Astrocyte (in vitro differentiated cells and primary cell): ENCODE data around the gene ENKUR. TPM values are rescaled to one million over a fixed set of nuclear protein-coding genes. Genes with fewer than 3 reads are reported as not detected.

Experiments
- DNase-seq: peaks from one replicate; pipeline ENCODE4 v3.0.0-alpha.2; 2010; ENCODE audit warnings: low read depth
- FAIRE-seq: peaks from 2 replicates; lab custom pipeline; 2011; peaks lifted over from hg19 to GRCh38; lab: Jason Lieb, UNC
- H2AFZ ChIP-seq: 2 replicates; pipeline ENCODE4 v1.6.0; 2012; ENCODE audit warnings: low read depth, low read length, inconsistent platforms
- H3K27ac ChIP-seq: 2 replicates; pipeline ENCODE4 v1.5.1; 2011; ENCODE audit warnings: low read depth, low read length, inconsistent platforms
- H3K27me3 ChIP-seq: 2 replicates; pipeline ENCODE4 v1.6.0; 2011; ENCODE audit warnings: low read length, inconsistent platforms; ENCODE audit not compliant: insufficient read depth
- H3K36me3 ChIP-seq: 2 replicates; pipeline ENCODE4 v1.5.1; 2011; ENCODE audit warnings: low read length, inconsistent platforms; ENCODE audit not compliant: insufficient read depth
- H3K4me1 ChIP-seq: 2 replicates; pipeline ENCODE4 v1.5.1; 2011; ENCODE audit warnings: low read length, inconsistent platforms; ENCODE audit not compliant: insufficient read depth
- H3K4me2 ChIP-seq: 2 replicates; pipeline ENCODE4 v1.6.0; 2012; ENCODE audit warnings: low read length, inconsistent platforms
- H3K4me3 ChIP-seq: 2 replicates; pipeline ENCODE4 v1.5.1; 2011; ENCODE audit warnings: low read depth, mild to moderate bottlenecking, low read length, inconsistent platforms; ENCODE audit not compliant: insufficient read depth
- H3K79me2 ChIP-seq: 2 replicates; pipeline ENCODE4 v1.6.0; 2012; ENCODE audit warnings: mild to moderate bottlenecking, low read length, inconsistent platforms; ENCODE audit not compliant: insufficient read depth
- H3K9ac ChIP-seq: 2 replicates; pipeline ENCODE4 v1.6.0; 2012; ENCODE audit warnings: mild to moderate bottlenecking, low read length, inconsistent platforms
- H3K9me3 ChIP-seq: 2 replicates; pipeline ENCODE4 v1.5.1; 2012; ENCODE audit warnings: low read depth, mild to moderate bottlenecking, low read length, inconsistent platforms; ENCODE audit not compliant: insufficient read depth
- H4K20me1 ChIP-seq: 2 replicates; pipeline ENCODE4 v1.6.0; 2012; ENCODE audit warnings: low read length, inconsistent platforms; ENCODE audit not compliant: insufficient read depth
- H3K27ac Mint-ChIP-seq: one replicate; pipeline ENCODE4 v1.8.0; 2021; ENCODE audit warnings: mild to moderate bottlenecking, mixed read lengths; ENCODE audit not compliant: unreplicated experiment
- H3K27me3 Mint-ChIP-seq: one replicate; pipeline ENCODE4 v1.8.0; 2021; ENCODE audit warnings: low read depth, mixed read lengths; ENCODE audit not compliant: unreplicated experiment
- H3K36me3 Mint-ChIP-seq: one replicate; pipeline ENCODE4 v1.8.0; 2021; ENCODE audit warnings: low read depth, mixed read lengths; ENCODE audit not compliant: unreplicated experiment
- H3K4me1 Mint-ChIP-seq: one replicate; pipeline ENCODE4 v1.8.0; 2021; ENCODE audit warnings: low read depth, mixed read lengths; ENCODE audit not compliant: unreplicated experiment
- H3K4me3 Mint-ChIP-seq: one replicate; pipeline ENCODE4 v1.8.0; 2021; ENCODE audit warnings: mild to moderate bottlenecking, moderate library complexity, mixed read lengths; ENCODE audit not compliant: unreplicated experiment
- H3K9me3 Mint-ChIP-seq: one replicate; pipeline ENCODE4 v1.8.0; 2021; ENCODE audit warnings: mild to moderate bottlenecking, mixed read lengths; ENCODE audit not compliant: unreplicated experiment
- CTCF ChIP-seq: IDR thresholded peaks from 2 replicates; pipeline ENCODE4 v1.5.1; 2011; ENCODE audit warnings: low read depth, mild to moderate bottlenecking, inconsistent platforms, low read length, moderate library complexity; ENCODE audit not compliant: insufficient read depth
- EZH2 ChIP-seq: IDR thresholded peaks from 2 replicates; pipeline ENCODE4 v1.6.1; 2012; ENCODE audit warnings: mild to moderate bottlenecking, low read length, inconsistent platforms; ENCODE audit not compliant: insufficient read depth
- total RNA-seq: library from RNA; stranded (reverse); gene quantifications from 2 replicates; pipeline ENCODE4 v1.2.1, GENCODE V29; 2021

ENKUR gene
- total RNA-seq, 1 donor from 2014 or later, result 0.34 TPM

- Mint-ChIP-seq H3K27me3 (no peaks in the 10 kb centered on the region), H3K4me3 (peak within 1 kb of the TSS; percentile 82), H3K4me1 (peaks cover 9% of the 10 kb centered on the region), H3K27ac (peak within 1 kb of the TSS; percentile 84), H3K36me3 (no peaks in the 10 kb centered on the region), H3K9me3 (peaks cover 1% of the 10 kb centered on the region)
- no peaks in the 10 kb centered on the region for H3K9me3 ChIP-seq
- H3K4me2 ChIP-seq, result peak within 1 kb of the TSS; percentile 89
- peak within 1 kb of the TSS; percentile 58 for H3K4me3 ChIP-seq
- H3K9ac ChIP-seq, result peak within 1 kb of the TSS; percentile 87
- DNase-seq, result no peak
- H3K79me2 ChIP-seq, result no peaks in the 10 kb centered on the region
- no peak for FAIRE-seq
- peak within 1 kb of the TSS; percentile 62 for H3K27ac ChIP-seq
- H2AFZ ChIP-seq, result peak within 1 kb of the TSS; percentile 94
- no peaks in the 10 kb centered on the region for H4K20me1 ChIP-seq
- no peaks in the 10 kb centered on the region for H3K27me3 ChIP-seq
- H3K4me1 ChIP-seq, result peaks cover 14% of the 10 kb centered on the region
- H3K36me3 ChIP-seq, result no peaks in the 10 kb centered on the region
- TF ChIP-seq EZH2 (no peak), CTCF (no peak)
Observed at GRCh38 chr10:24952143-24952706, 63.7 kb downstream of the ENKUR start, which contains the start of gene PRTFDC1. PRTFDC1 (minus strand) TSS chr10:24952606; CDS start chr10:24952575, 31 bp downstream.

- Histone ChIP-seq H3K9ac (peak overlapping the region; percentile 87), H3K27ac (peak overlapping the region; percentile 62), H4K20me1 (no peaks in the 10 kb centered on the region), H3K36me3 (no peaks in the 10 kb centered on the region), H3K9me3 (no peaks in the 10 kb centered on the region), H3K4me3 (peak overlapping the region; percentile 58), H2AFZ (peak overlapping the region; percentile 94), H3K4me2 (peak overlapping the region; percentile 89), H3K4me1 (peaks cover 14% of the 10 kb centered on the region), H3K79me2 (no peaks in the 10 kb centered on the region), H3K27me3 (no peaks in the 10 kb centered on the region)
- Mint-ChIP-seq H3K27me3 (no peaks in the 10 kb centered on the region), H3K4me3 (peak overlapping the region; percentile 80), H3K4me1 (peaks cover 10% of the 10 kb centered on the region), H3K27ac (peak overlapping the region; percentile 84), H3K9me3 (peaks cover 1% of the 10 kb centered on the region), H3K36me3 (no peaks in the 10 kb centered on the region)
- DNase-seq, result no peak
- FAIRE-seq, result no peak
- no peak for TF ChIP-seq EZH2
- TF ChIP-seq CTCF, result no peak
Observed at GRCh38 chr10:24951201-24952142, 64.5 kb downstream of the ENKUR start.
